ENCODE data around the gene HMCN2.

Gene HMCN2

DNA sequence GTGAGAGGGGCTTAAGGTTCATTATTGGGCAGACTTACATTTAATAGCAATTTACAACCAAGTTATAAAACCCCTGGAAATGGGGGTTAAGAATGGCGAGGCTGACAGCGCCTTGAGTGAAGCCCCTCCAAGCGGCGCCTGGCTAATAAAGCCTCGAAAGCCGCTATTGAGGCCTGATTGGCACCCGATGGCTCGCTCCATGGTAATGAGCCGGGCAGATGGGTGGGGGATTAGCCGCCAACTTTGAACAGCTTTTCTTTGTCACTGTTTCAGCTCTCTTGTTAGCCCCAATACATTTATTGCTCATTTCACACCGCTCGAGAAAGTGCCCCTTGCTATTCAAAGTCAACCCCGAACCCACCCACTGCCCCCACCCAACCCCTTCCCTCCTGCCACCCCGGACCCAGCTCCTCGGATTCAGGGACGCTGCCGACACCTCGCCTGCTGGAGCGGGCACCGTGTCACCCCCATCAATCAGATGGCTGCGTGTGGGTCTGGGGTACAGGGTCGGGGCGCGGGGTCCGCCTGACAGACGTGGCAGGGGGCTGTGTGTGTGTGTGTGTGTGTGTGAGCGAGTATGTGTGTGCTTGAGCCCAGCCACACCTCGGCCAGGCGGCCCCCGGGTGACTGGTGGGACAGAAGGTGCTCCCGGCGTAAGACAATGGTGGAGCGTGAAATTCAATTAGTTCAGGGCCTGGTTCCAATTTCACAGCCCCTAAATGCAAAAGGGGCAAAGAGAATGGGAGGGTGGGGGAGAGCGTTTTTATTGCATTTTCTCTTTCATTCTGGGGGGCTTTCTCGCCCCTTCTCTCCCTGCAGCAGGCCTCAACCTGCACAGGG lies 213.4 kb downstream of the HMCN2 start:
- no peak for DNase-seq

DNA sequence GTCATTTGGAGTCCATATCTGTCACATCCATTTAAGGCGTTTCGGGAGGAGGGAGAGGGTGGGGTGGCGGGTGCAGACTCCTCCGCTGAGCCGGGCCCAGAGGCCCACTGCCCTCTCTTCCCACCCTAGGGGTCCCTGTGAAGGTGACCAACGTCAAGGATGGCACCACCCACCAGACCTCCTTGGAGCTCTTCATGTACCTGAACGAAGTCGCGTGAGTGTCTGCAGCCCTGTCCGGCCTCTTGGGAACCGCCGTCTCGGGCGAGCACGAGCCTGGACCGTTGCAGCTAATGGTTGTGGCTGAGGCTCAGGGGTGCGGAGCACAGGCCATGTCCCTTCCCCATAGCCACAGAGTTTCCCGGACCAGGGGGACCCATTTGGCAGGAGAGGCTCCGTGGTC lies 214.0 kb downstream of the HMCN2 start:
- DNase-seq = no peak

DNA sequence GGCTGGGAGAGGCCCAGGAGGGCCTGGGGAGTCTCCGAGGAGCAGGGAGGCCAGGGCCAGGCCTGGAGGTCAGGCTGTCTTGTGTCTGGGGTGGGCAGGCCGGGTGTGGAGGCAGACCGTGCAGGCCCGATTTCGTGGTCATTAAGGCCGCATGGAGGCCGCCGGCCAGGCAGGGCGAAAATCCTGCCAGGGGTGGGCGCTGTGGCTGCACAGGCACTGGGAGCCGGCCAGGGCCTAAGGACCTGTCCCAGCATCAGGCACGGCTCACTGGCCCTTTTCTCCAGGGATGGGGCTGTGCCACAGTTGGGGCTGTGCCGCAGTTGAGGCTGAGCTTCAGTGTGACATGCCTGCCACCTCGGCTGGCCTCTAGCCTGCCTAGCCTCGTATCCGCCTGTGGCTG lies 215.1 kb downstream of the HMCN2 start:
- DNase-seq = no peak

DNA sequence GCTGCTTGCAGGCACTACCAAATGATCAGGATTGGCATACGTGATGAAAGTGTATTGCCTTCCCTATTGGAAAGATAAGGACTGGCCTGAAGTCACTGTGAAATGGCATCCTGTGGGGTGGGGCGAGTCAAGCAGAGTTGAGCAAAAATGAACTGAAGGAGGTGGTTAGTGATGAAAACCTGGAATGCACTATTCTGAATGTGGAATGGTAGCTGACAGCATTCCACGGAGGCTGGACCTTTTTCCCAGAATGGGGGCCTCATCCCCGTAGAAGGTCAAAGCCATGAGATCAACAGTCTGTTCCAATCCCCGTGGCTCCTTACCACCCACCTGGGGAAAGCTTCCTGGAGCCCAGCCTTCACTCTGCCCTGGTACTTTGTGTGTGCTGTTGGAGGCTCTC lies 216.9 kb downstream of the HMCN2 start:
- DNase-seq = no peak

DNA sequence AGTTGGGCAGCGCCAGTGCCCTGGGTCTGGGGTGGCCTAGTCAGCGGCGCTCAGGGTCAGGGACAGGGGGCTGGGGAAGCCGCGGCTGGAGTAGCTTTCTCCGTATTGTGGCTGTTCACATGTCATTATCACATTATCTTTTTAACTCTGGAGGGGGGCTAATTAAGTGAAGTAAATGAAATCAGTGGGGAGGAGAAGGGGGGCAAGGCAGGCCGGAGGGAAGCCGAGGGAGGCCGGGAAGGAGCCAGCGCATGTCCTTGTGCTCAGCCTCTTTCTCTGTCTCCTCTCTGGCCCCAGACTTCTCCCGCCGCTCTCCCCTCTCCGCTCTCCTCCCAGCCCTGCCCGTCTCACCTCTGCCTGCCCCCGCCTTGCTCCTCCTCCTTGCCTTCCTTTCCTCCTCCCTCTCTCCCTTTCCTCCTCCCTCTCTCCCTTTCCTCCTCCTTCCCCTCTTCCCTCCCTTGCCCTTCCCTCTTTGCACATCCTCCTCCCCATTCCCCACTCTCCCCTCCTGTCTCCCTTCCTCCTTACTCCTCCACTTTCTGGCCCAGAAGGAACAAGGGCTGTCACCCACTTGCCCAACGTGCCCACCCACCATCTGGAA lies 217.9 kb downstream of the HMCN2 start:
- no peak for DNase-seq
